GM13977 (cell line): ENCODE data around the gene THSD4.
A peak's percentile ranks its signal among the peaks of the same experiment; 100 is the strongest.
"Not testable (repeated sequence)": the region's sequence is repeated elsewhere in the genome, so short reads cannot be mapped to it uniquely, and the experiment has no call there.

Experiments
- DNase-seq: peaks from one replicate; pipeline ENCODE4 v3.0.0; 2012; ENCODE audit warnings: low spot score
- in situ Hi-C: fragments of 300-500 bp; cut with MboI; formaldehyde crosslinking; loops from one replicate; pipeline ENCODE4 v1.12.0; 2022; ENCODE audit warnings: low sequenced_read_pairs, low pct_unique_long_range_greater_than_20kb, mixed read lengths, inconsistent platforms; ENCODE audit not compliant: unreplicated experiment
- TF ChIP-seq, protein P1 (sequence below): IDR thresholded peaks from 2 replicates; pipeline ENCODE4 v1.5.1; 2012; ENCODE audit warnings: mild to moderate bottlenecking, control low read depth; ENCODE audit not compliant: insufficient read depth; ENCODE audit errors: extremely low read depth, missing control alignments

The THSD4 gene

DNA sequence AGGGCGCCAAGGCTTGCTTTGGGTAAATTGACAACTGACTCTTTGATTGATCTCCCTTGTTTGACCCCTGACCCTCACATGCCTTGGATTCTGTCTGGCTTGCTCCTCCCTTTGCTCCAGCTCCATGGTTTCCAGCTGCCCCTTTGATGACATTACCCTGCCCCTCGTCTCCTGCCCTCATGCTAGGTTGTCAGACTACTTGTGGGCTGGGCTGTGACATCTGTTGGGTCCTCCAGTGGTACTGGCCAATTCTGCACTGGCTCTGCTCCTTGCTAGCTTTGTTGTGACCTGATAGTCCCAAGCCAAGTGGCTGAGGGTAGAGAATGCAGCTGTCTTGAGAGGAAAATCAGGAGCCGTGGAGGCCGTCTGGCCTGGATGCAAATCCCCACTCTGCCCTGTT lies 6.2 kb downstream of the THSD4 start:
- no peak for DNase-seq
- in situ Hi-C loops, result no loop called here
- TF ChIP-seq, protein P1, sequence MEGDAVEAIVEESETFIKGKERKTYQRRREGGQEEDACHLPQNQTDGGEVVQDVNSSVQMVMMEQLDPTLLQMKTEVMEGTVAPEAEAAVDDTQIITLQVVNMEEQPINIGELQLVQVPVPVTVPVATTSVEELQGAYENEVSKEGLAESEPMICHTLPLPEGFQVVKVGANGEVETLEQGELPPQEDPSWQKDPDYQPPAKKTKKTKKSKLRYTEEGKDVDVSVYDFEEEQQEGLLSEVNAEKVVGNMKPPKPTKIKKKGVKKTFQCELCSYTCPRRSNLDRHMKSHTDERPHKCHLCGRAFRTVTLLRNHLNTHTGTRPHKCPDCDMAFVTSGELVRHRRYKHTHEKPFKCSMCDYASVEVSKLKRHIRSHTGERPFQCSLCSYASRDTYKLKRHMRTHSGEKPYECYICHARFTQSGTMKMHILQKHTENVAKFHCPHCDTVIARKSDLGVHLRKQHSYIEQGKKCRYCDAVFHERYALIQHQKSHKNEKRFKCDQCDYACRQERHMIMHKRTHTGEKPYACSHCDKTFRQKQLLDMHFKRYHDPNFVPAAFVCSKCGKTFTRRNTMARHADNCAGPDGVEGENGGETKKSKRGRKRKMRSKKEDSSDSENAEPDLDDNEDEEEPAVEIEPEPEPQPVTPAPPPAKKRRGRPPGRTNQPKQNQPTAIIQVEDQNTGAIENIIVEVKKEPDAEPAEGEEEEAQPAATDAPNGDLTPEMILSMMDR, result no peak

DNA sequence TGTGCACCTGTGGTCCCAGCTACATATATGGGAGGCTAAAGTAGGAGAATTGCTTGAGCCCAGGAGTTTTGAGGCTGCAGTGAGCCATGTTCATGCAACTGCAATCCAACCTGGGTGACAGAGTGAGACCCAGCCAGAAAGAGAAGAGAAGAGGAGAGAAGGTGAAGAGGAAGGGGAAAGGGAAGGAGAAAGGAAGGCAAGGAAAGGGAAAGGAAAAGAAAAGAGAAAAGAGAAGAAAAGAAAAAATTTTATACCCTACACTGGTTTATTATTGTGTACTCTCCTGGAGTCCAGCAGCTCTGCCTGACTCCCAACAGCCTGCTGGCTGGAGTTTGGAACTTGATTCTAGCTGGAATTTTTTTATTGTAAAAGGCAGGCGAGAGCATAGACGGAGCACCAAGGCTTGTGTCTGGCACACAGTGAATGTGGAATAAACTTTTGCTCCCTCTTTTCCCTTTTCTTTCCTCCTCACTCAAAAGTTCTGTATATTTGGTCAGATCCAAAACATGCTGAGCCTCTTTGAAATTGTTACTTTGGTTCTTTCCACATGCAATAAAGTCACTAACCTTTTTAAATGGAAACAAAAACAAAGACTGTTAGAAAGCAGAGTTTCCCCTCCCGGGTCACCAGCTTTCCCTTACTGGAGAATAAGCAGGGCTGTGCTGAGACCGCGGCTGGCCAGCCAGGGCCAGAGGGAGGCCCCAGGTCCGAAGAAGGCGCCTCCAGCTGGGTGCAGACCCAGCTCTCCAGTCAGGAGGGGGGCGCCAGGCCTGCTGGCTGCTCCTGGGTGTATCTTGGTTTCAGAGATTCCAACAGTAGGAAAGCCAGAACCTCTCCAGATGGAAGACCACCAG lies 9.9 kb downstream of the THSD4 start:
- TF ChIP-seq, protein P1, result no peak
- no peak for DNase-seq
- in situ Hi-C loops, result no loop called here

- no peak for DNase-seq
- in situ Hi-C loops, result no loop called here
- TF ChIP-seq, protein P1, result peak; percentile 10
Observed at GRCh38 chr15:71125831-71126450, 10.7 kb downstream of the THSD4 start.

GRCh38 chr15:71127083-71127482 lies 11.8 kb downstream of the THSD4 start:
- in situ Hi-C loops, result no loop called here
- TF ChIP-seq, protein P1, result no peak
- no peak for DNase-seq

DNA sequence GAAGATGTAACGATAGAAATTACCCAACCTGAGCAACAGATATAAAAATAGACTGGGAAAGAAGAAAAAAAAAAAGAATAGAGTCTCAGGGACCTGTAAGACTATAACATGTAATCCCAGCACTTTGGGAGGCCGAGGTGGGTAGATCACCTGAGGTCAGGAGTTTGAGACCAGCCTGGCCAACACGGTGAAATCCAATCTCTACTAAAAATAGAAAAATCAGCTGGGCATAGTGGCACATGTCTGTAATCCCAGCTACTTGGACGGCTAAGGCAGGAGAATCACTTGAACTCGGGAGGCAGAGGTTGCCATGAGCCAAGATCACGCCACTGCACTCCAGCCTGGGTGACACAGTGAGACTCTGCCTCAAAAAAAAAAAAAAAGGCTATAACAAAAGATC lies 12.9 kb downstream of the THSD4 start:
- DNase-seq, in situ Hi-C loops: not testable (repeated sequence)

DNA sequence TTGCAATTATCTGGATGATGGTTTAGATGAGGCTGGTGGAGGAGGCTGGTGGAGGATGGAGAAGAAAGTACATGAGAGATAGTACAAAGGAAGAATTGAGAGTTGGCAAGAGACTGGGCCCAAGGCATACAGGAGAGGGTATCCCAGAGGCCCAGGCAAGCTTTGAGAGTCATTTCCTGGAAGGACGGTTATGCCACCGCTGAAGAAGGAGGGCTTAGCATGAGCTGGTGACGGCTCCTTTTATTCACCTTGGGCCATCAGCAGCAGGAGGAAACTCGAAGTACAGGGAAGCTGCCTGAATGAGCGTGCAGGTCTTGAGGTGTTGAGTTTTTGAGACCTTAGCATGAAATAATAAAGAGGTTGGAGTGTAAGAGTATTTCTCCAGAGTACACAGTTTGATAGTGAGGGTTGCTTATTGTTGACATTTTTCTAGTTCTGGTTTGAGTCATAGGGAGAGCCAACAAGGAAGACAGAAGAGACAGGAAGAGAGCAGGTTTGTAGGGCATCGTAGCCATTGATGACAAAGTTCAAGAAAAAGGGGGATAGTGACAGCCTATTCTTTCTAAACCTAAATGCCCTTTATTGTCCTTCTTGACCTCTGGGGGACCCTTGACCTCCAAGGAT lies 13.8 kb downstream of the THSD4 start:
- TF ChIP-seq, protein P1, result no peak
- DNase-seq, result no peak
- in situ Hi-C loops, result no loop called here

- no peak for DNase-seq
- TF ChIP-seq, protein P1, result no peak
- in situ Hi-C loops, result no loop called here
Observed at GRCh38 chr15:71129669-71130068, 14.4 kb downstream of the THSD4 start.
